ENCODE results near the gene SOX10.

Gene SOX10

DNA sequence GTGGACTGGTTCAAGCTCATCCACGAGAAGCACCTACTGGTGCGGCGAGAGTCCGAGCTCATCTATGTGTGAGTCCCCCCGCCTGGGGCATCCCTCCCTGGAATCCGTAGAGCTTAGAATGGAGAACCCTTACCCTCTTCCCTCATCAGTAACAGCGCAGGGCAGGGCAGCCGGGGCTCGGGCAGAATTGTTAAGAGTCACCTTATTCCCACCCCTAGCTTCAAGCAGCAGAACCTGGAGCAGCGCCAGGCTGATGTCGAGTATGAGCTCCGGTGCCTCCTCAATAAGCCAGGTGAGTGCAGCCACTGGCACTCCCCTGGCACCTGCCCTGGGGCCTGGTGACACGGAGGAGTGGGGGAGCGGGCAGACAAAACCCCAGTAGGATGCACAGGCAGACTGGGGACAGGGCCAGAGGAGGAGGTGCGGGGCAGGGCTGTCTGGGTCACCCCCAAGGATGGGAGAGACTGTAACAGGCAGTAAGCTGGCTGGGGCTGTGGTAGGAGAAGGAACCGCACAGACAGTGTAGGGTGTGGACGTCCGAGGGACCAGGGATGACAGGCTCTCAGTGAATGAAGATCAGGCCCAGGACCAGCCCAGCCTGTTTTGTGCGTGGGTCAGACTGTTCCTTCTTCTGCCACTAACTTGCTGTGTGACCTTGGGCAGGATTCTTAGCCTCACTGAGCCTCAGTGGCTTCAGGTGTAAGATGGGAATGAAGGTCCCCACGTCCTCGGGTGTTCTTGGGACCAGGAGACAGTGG, 51.4 kb downstream of the SOX10 start:
- no peak for DNase-seq (ENCODE audit: extremely low spot score)
- POLR2A ChIA-PET, result no interaction called here
- TF ChIP-seq, protein P1, sequence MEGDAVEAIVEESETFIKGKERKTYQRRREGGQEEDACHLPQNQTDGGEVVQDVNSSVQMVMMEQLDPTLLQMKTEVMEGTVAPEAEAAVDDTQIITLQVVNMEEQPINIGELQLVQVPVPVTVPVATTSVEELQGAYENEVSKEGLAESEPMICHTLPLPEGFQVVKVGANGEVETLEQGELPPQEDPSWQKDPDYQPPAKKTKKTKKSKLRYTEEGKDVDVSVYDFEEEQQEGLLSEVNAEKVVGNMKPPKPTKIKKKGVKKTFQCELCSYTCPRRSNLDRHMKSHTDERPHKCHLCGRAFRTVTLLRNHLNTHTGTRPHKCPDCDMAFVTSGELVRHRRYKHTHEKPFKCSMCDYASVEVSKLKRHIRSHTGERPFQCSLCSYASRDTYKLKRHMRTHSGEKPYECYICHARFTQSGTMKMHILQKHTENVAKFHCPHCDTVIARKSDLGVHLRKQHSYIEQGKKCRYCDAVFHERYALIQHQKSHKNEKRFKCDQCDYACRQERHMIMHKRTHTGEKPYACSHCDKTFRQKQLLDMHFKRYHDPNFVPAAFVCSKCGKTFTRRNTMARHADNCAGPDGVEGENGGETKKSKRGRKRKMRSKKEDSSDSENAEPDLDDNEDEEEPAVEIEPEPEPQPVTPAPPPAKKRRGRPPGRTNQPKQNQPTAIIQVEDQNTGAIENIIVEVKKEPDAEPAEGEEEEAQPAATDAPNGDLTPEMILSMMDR (IDR thresholded peaks at IDR 0.05; ENCODE audit: control extremely low read depth, extremely low read depth, low read depth, missing control alignments), result no peak
- CTCF ChIA-PET, result interaction anchor here (0.8 to 5.0 kb wide), 13 partner anchors 10 to 341 kb away, joined by 3 to 36 read pairs (median 5); partner anchors contain the start of gene MICALL1

DNA sequence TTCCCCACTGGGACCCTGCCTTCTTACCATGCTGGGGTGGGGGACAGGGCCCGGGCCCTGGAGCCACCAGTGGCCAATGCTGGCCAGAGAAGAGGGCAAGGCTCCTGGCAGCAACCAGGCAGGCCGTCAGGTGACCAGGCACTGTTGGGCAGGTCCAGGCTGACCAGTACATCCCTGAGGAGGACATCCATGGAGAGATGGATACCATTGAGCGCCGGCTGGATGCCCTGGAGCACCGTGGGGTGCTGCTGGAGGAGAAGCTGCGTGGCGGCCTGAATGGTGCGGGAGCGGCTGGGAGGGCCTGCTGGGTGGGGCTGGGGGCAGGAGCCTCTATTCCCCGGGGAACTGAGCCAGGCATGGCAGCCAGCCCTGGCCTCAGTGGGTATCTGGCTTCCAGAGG, 52.0 kb downstream of the SOX10 start:
- CTCF ChIA-PET, result interaction anchor here (0.9 to 5.0 kb wide), 11 partner anchors 13 to 340 kb away, joined by 3 to 36 read pairs (median 5); partner anchors contain the start of gene MICALL1

DNA sequence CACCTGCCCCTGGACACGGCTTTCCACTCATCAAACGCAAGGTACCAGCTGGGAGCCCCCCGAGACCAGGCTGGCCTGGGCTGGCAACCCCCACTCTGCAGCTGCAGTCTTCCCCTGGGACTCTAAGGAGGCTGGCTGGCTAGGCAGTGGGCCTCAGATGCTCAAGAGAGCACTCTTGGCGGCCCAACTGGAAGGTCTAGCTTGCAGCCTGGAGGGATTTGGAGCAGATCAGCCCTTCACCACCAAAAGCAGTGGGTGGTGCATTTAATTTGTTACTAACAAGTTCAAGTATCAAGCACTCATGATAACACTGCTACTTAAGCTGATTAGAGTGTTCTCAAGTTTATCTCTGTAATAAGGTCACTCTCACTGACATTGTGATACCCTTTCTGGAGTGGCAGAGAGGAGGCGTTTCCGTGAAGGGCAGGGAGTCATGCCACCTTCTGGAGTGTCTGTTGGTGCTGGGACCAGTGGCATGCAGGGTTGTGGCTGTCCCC, 52.4 kb downstream of the SOX10 start:
- TF ChIP-seq, protein P1 (IDR thresholded peaks at IDR 0.05; ENCODE audit: control extremely low read depth, extremely low read depth, low read depth, missing control alignments), result no peak
- ChIA-PET POLR2A (no interaction called here), CTCF (interaction anchor here (1.0 to 5.0 kb wide), 10 partner anchors 16 to 299 kb away, joined by 3 to 36 read pairs (median 4); partner anchors contain the start of gene ANKRD54)
- no peak for DNase-seq (ENCODE audit: extremely low spot score)

More for the DNA sequence above, 52.0 kb downstream of the SOX10 start:
- POLR2A ChIA-PET, result no interaction called here
- no peak for DNase-seq (ENCODE audit: extremely low spot score)
- TF ChIP-seq, protein P1 (IDR thresholded peaks at IDR 0.05; ENCODE audit: control extremely low read depth, extremely low read depth, low read depth, missing control alignments), result no peak

DNA sequence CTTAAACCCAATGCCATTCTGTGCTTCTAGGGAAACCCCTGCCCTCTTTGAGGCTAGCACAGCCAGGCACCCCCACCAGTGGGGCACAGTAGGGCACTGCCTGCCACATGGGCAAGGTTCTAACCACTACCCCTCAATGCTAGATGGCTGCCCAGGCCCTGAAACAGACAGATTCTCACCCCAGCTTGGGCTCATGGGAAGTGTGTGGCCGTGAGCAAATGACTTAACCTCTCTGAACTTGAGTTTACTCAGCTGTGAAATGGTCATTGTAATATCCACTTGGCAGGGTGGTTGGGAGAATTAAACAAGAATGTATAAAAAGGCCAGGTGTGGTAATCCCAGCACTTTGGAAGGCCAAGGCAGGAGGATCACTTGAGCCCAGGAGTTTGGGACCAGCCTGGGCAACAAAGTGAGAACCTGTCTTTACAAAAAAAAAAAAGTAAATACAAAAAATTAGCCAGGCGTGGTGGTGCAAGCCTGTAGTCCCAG, 53.4 kb downstream of the SOX10 start:
- TF ChIP-seq, protein P1 (IDR thresholded peaks at IDR 0.05; ENCODE audit: control extremely low read depth, extremely low read depth, low read depth, missing control alignments), result no peak
- DNase-seq (ENCODE audit: extremely low spot score), result no peak
- ChIA-PET CTCF (interaction anchor here (1.0 to 5.0 kb wide), 6 partner anchors 25 to 298 kb away, joined by 3 to 36 read pairs (median 4); partner anchors contain the start of genes ANKRD54 and MICALL1), POLR2A (interaction anchor here (1.6 kb wide), 1 partner anchor 13 kb away, joined by 3 read pairs; no protein-coding TSS in a partner anchor)

DNA sequence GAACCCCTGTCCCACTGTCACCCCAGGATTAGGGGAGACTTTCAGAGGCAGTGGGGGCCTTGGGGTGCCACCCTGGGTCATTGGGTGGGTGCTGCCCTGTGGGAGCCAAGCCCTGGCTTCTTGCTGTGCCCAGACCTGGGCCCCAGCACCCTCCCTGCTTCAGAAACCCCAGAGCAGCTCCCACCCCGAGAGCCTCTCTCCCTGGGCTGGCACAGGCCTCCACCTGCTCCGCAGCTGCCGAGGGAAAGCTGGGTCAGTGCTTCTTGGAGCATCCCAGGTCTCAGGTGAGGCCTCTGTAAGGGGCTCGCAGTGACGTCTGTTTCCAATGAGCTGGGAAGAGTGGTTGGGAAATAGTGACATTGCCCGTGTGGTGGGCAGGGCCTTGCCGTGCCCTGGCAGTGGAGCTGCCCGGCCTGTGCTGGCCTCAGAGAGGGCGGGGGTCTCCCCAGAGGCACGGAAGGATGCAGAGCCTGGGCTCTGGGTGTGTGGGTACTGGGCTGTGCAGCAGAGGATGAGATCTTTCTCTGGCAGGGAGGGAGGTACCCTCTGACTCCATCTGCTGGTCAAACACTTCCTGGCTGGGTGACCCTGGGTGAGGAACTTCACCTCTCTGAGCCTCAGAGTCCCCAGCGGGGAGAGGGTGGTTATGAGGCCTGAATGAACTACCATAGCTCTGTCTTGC, 53.9 kb downstream of the SOX10 start:
- no peak for DNase-seq (ENCODE audit: extremely low spot score)
- ChIA-PET CTCF (interaction anchor here (1.5 to 5.0 kb wide), 5 partner anchors 25 to 298 kb away, joined by 4 to 36 read pairs (median 5); partner anchors contain the start of genes ANKRD54 and MICALL1), POLR2A (interaction anchor here (1.6 kb wide), 1 partner anchor 12 kb away, joined by 3 read pairs; no protein-coding TSS in a partner anchor)
- TF ChIP-seq, protein P1 (IDR thresholded peaks at IDR 0.05; ENCODE audit: control extremely low read depth, extremely low read depth, low read depth, missing control alignments), result peak; percentile 26

DNA sequence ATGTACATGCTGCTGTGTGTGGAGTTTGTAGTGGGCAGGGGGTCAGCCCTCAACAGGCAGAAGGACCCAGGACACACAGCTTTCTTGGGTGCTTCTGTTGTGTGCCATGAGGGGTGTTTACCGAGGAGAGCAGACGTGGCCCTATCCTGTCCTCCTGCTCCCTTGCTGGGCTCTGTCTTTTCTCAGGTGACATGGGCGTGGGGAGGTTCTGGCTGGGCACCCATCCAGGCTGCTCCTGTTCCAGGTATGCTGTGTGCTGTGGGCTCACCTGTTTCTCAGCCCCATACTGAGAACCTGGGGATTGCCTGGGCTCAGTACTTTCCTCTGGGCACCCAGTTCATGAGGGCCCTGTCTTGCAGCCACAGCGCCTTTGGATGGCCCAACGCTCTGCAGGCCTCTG, 55.0 kb downstream of the SOX10 start:
- ChIA-PET POLR2A (no interaction called here), CTCF (interaction anchor here (5.0 kb wide), 1 partner anchor 111 kb away, joined by 36 read pairs; no protein-coding TSS in a partner anchor)
- no peak for DNase-seq (ENCODE audit: extremely low spot score)
- TF ChIP-seq, protein P1 (IDR thresholded peaks at IDR 0.05; ENCODE audit: control extremely low read depth, extremely low read depth, low read depth, missing control alignments), result no peak
